Fibroblast of lung (primary cell): Measurements from ENCODE around the gene ATP9B.

Source experiments
- CTCF ChIP-seq, 2 donors: IDR thresholded peaks in 1 of 2; conservative IDR thresholded peaks in 1 of 2; 1 replicate in 1 of 2; 2 replicates in 1 of 2; pipeline ENCODE4 v1.5.1; 2011 to 2012; ENCODE audit warnings: low read length in 2 of 2, control low read depth in 1 of 2, inconsistent platforms in 1 of 2, low read depth in 1 of 2, mild to moderate bottlenecking in 1 of 2
- EZH2 ChIP-seq: IDR thresholded peaks from 2 replicates; pipeline ENCODE4 v1.5.1; 2012; ENCODE audit warnings: low read length, control low read depth, mild to moderate bottlenecking; ENCODE audit errors: missing control alignments

GRCh38 chr18:79274823-79275222, 205.6 kb downstream of the ATP9B start:
- TF ChIP-seq CTCF (conservative IDR thresholded peaks at IDR 0.05 in 1 of 2, IDR thresholded peaks at IDR 0.05 in 1 of 2; ENCODE audit: low read depth in 1 of 2, low read length in 2 of 2) (no peak), EZH2 (no peak)
